RWPE1 (cell line): ENCODE data around the gene BMPR1B.

Experiments used
- CTCF ChIA-PET: fragments of 350-600 bp; sonication (Branson Sonifier 250); formaldehyde crosslinking; extraction: SDS; loops from one replicate; lab custom pipeline; 2021; lab: Yijun Ruan, JAX
- POLR2A ChIA-PET: fragments of 400-600 bp; formaldehyde crosslinking; extraction: SDS; loops from one replicate; lab custom pipeline; 2020; ENCODE audit warnings: antibody characterized with exemption; ENCODE audit not compliant: low non-redundant PET; lab: Yijun Ruan, JAX
- DNase-seq: peaks from one replicate; pipeline ENCODE4 v3.0.0; 2012; ENCODE audit warnings: low spot score
- H3K27ac ChIP-seq: fragments of 450-650 bp; 2 replicates; pipeline ENCODE4 v1.5.1; 2017
- TF ChIP-seq, protein P1 (sequence below): fragments of 450-650 bp; conservative IDR thresholded peaks from 2 replicates; pipeline ENCODE4 v1.5.1; 2017; ENCODE audit warnings: low read depth, mild to moderate bottlenecking

The BMPR1B gene

DNA sequence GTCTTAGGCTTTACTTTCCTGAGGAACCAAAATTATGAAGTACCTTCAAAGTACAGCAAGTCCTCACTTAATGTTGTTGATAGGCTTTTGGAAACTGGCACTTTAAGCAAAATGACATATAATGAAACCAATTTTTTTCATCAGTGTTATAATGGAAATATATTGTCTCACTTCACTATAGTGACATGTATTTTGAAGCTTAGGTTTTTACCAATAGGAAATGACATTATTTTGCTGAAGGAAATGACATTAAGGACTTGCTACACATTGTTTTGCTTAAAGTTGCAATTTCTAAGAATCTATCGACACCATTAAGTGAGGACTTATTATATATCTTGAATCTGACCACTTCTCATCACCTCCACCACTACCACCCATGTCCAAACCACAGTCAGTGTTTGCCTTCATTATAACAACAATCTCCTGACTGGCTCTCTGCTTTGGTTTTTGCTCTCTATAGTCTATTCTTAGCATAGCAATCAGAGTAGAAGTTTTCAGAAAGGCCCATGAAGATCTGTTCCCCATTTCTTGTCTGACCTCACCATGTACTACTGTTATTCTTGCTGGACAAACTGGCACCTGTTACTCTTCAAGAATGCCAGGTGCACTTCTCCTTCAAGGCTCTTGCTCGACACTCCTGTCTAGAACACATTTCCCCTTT, 311.2 kb downstream of the BMPR1B start:
- TF ChIP-seq, protein P1, sequence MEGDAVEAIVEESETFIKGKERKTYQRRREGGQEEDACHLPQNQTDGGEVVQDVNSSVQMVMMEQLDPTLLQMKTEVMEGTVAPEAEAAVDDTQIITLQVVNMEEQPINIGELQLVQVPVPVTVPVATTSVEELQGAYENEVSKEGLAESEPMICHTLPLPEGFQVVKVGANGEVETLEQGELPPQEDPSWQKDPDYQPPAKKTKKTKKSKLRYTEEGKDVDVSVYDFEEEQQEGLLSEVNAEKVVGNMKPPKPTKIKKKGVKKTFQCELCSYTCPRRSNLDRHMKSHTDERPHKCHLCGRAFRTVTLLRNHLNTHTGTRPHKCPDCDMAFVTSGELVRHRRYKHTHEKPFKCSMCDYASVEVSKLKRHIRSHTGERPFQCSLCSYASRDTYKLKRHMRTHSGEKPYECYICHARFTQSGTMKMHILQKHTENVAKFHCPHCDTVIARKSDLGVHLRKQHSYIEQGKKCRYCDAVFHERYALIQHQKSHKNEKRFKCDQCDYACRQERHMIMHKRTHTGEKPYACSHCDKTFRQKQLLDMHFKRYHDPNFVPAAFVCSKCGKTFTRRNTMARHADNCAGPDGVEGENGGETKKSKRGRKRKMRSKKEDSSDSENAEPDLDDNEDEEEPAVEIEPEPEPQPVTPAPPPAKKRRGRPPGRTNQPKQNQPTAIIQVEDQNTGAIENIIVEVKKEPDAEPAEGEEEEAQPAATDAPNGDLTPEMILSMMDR, result no peak
- CTCF ChIA-PET, result no interaction called here
- no peak for DNase-seq
- H3K27ac ChIP-seq, result no peak overlapping the region
- POLR2A ChIA-PET, result no interaction called here

DNA sequence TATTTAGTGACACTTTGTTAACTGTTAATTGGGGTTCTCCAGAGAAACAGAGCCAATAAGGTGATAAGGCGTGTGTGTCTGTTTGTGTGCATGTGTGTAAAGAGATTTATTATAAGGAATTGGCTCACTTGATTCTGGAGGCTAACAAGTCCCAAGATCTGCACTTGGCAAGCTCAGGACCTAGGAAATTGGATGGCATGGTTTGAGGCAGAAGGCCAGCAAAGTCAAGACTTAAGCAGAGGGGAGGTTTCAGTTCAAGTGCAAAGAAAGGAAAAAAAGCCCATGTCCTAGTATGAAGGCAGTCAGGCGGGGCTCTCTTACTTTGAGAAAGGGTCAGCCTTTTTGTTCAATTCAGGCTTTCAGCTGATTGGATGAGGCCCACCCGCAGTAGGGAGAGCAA, 314.1 kb downstream of the BMPR1B start:
- ChIA-PET POLR2A (no interaction called here), CTCF (no interaction called here)
- TF ChIP-seq, protein P1, result no peak
- DNase-seq, result no peak
- no peak overlapping the region for H3K27ac ChIP-seq

DNA sequence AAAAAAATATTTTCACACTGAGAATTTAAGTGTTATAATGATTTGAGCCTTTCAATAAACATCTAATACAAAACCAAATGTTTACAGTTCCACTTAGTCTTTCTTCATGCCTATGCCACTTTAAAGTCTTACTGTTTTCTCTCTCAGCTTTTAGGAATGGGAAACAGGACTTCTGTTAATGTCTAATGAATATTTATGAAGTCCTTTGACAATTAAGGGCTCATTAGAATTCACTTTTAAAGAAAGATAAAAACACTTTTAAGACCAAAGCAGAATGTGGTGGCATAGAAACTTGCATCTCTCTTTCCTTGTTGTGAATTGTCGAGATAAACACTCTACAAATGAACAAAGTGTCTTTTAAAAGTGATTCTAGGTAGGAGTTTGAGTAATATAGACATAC, 315.9 kb downstream of the BMPR1B start:
- ChIA-PET POLR2A (no interaction called here), CTCF (no interaction called here)
- H3K27ac ChIP-seq, result no peak overlapping the region
- DNase-seq, result no peak
- TF ChIP-seq, protein P1, result no peak

DNA sequence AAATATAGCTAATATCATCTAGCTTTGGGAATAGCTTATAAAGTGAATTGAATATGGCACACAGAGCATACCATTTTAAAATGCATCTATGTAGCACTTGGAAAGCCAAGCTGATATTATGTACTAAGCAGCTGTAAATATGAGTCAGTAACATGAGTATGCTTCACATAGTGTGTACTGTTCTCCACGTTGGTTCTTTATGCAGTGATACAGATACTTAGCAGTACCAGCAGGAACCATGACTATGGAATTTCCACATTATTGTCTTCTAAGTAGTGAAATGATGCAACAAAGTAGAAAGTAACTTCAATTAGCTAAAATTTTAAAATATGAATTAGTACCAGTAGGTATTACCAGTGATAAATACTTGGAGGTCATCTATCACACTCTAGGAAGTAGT, 320.1 kb downstream of the BMPR1B start:
- CTCF ChIA-PET, result no interaction called here
- POLR2A ChIA-PET, result no interaction called here

DNA sequence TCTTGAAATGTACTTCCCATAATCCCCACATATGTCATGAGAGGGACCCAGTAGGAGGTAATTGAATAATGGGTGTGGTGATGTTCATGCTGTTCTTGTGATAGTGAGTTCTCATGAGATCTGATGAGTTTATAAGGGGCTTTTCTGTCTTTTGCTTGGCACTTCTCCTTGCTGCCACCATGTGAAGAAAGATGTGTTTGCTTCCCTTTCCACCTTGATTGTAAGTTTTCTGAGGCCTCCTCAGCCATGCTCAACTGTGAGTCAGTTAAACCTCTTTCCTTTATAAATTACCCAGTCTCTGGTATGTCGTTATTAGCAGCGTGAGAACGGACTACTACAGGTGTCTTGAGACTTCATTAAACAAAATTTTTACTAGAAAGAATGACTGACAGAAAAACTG, 323.2 kb downstream of the BMPR1B start:
- H3K27ac ChIP-seq, result no peak overlapping the region
- DNase-seq, result no peak
- POLR2A ChIA-PET, result no interaction called here
- TF ChIP-seq, protein P1, result no peak
- CTCF ChIA-PET, result no interaction called here

More for the DNA sequence above, 320.1 kb downstream of the BMPR1B start:
- TF ChIP-seq, protein P1, result no peak
- no peak for DNase-seq
- H3K27ac ChIP-seq, result no peak overlapping the region

DNA sequence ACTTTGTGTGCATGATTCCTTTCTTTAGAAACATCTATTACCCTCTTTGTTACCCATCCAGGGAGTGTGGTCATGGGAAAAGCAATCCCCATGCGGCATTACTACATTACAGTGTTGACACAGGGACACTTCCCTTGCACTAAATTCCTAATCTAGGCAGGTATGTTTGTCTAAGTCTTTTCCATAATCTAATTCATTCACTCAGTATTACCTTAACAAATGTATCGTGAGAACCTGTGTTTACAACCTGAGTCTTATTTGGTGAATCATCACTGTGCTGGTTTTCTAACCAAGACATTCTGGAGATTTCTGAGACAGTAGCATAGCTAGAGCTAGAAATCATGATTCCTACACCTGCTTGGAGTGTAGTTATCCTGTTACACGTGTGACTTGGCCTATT, 326.8 kb downstream of the BMPR1B start:
- ChIA-PET POLR2A (no interaction called here), CTCF (no interaction called here)
- peak; percentile 17 for DNase-seq
- TF ChIP-seq, protein P1, result no peak
- no peak overlapping the region for H3K27ac ChIP-seq
